Stimulated activated CD8-positive, alpha-beta memory T cell treated with anti-CD3 and anti-CD28 coated beads, Interleukin-15, amount 100 ng/mL, for 4 hours (primary cell): ENCODE measurements around the gene NEDD4L.
"Not testable (repeated sequence)": the region's sequence is repeated elsewhere in the genome, so short reads cannot be mapped to it uniquely, and the experiment has no call there.

Experiments used
- DNase-seq, 2 donors: peaks; one replicate each; pipeline ENCODE4 v3.0.0-alpha.2; 2020; ENCODE audit warnings: low read depth in 2 of 2

NEDD4L gene

GRCh38 chr18:58152891-58153290, 108.9 kb downstream of the NEDD4L start:
- DNase-seq, result no peak

GRCh38 chr18:58156516-58156915, 112.5 kb downstream of the NEDD4L start:
- DNase-seq, result no peak

- DNase-seq, result no peak
Measured at GRCh38 chr18:58157237-58157636, 113.2 kb downstream of the NEDD4L start.

- no peak for DNase-seq
Measured at GRCh38 chr18:58158008-58158407, 114.0 kb downstream of the NEDD4L start.

GRCh38 chr18:58158459-58158858, 114.4 kb downstream of the NEDD4L start:
- no peak for DNase-seq

GRCh38 chr18:58161659-58162058, 117.6 kb downstream of the NEDD4L start:
- DNase-seq, result no peak

GRCh38 chr18:58162127-58162526, 118.1 kb downstream of the NEDD4L start:
- no peak for DNase-seq

- DNase-seq, result no peak
Measured at GRCh38 chr18:58163004-58163590, 119.1 kb downstream of the NEDD4L start.

GRCh38 chr18:58166278-58166844, 122.3 kb downstream of the NEDD4L start:
- DNase-seq, result no peak

GRCh38 chr18:58167073-58167472, 123.0 kb downstream of the NEDD4L start:
- no peak for DNase-seq

- no peak for DNase-seq
Measured at GRCh38 chr18:58168221-58168620, 124.2 kb downstream of the NEDD4L start.

- no peak for DNase-seq
Measured at GRCh38 chr18:58168993-58169392, 125.0 kb downstream of the NEDD4L start.

GRCh38 chr18:58169472-58169871, 125.4 kb downstream of the NEDD4L start:
- DNase-seq, result no peak

- DNase-seq, result not testable (repeated sequence)
Measured at GRCh38 chr18:58170036-58170435, 126.0 kb downstream of the NEDD4L start.

- no peak for DNase-seq
Measured at GRCh38 chr18:58172031-58172430, 128.0 kb downstream of the NEDD4L start.

GRCh38 chr18:58174285-58174684, 130.3 kb downstream of the NEDD4L start:
- no peak for DNase-seq

GRCh38 chr18:58175122-58175785, 131.2 kb downstream of the NEDD4L start:
- DNase-seq, result no peak

GRCh38 chr18:58175786-58176176, 131.8 kb downstream of the NEDD4L start:
- no peak for DNase-seq

GRCh38 chr18:58177004-58177717, 133.1 kb downstream of the NEDD4L start:
- no peak for DNase-seq

GRCh38 chr18:58177896-58178470, 134.0 kb downstream of the NEDD4L start:
- DNase-seq, result no peak

- DNase-seq, result no peak
Measured at GRCh38 chr18:58178511-58178910, 134.5 kb downstream of the NEDD4L start.

GRCh38 chr18:58180172-58180571, 136.1 kb downstream of the NEDD4L start:
- no peak for DNase-seq
